Activated T-helper 1 cell treated with anti-CD3 and anti-CD28 coated beads, Interleukin-2, amount 50 U/mL, for 16 hours (primary cell): ENCODE results near the gene CTAGE9.

Experiments used
- DNase-seq, 2 donors: peaks; one replicate each; pipeline ENCODE4 v3.0.0-alpha.2; 2020; ENCODE audit warnings: low read depth in 1 of 2, low spot score in 1 of 2

Gene CTAGE9

DNA sequence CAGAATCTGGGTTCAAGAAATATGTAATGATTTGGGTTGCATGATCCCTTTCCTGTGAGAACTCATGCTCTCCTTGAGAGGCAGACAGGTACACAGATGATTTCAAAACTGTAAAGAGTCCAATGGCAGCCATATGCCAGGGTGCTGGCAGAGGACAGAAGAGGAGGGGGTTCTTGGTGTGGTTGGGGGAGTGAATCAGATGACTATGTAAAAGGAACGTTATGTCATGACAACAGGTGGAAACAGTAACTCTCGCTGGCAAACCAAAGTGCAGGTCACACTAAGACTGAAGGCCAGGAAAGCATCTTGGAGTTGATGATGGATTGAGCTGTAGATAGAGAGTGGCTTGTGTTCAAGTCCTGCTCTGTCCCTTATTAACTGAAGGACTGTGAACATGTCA is 29.9 kb downstream of the CTAGE9 start:
- no peak for DNase-seq

DNA sequence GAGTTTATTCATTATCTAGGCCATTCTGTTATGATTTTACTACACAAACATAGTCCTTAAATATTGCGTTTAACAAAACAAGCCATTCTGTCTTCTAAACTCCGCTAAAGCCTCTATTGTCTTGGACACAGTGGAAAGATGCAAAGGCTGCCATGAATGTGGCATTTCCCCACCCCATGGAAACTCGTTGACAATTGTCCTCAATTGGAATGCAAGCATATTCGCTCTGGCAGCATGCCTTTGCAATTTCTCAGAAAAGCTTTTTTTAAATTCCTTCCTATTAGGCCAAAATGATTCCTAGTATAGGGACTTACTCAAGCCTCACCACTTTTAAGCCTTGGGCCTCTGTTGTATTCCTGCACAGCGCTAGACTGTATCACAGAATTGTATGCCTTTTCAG is 32.4 kb downstream of the CTAGE9 start:
- no peak for DNase-seq

DNA sequence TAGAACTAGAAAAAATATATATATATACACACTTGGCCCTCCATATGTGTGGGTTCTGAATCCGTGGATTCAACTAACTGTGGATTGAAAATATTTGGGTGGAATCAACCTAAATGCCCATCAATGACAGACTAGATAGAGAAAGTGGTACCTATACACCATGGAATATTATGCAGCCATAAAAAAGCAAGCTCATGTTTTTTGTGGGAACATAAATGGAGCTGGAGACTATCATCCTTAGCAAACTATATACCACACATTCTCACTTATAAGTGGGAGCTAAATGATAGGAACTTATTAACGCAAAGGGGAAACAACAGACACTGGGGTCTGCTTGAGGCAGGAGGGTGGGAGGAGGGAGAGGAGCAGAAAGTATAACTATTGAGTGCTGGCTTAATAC is 37.6 kb downstream of the CTAGE9 start:
- no peak for DNase-seq

DNA sequence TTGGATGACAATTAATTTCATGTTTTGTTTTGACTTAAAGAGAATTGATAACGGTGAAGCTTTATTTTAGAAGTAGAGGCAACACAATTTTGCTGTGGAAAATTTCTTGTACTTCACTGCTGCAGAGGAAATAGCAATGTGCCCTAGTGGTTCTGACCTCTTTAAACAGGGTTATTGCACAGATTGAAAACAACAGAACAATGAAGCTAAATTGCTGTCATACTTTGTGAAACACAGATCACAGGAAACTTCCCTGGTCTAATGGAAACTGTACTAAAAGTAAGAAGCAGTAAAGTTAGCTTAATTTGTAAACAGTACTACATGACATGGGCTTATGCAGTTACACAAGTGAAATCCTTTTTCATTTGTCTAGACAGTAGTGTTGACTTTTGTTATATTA is 40.9 kb downstream of the CTAGE9 start:
- DNase-seq = no peak

DNA sequence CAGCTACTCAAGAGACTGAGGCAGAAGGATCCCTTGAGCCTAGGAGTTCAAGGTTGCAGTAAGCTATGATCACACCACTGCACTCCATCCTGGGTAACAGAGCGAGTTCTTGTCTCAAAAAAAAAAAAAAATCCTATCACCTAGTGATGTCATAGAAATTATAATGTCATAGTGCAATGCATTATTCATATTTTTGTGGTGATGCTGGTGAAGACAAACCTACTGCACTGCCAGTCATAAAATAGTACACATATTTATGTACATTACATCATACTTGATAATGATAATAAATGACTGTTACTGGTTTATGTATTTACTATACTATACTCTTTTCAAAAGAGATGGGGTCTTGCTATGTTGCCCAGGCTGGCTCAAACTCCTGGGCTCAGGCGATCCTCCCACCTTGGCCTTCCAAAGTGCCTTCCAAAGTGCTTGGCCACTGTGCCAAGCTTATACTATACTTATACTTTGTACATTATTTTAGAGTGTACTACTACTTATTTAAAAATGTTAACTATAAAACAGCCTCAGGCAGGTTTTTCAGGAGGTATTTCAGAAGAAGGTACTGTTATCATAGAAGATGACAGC is 47.1 kb downstream of the CTAGE9 start:
- no peak for DNase-seq

DNA sequence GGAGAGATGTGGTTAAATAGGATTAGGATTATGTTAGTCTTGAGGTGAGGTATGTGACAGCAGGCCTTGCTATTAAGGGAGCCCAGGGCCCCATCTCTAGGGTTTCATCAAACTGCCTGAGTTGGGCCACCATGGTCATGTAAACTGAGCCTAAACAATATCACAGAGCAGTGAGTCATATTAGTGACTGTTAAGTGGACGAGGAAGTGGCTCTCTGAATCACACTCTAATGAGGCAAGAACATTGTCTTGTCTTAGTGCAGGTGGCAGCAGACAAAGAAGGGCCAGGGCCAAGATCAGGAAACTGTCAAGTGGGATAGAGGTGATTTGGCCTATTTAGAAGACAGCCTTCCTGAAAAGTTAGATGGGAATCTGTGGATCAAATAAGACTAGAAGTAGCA is 50.6 kb downstream of the CTAGE9 start:
- DNase-seq = no peak
